GM19043 (cell line): ENCODE data around the gene WDR87.

Experiments
- ATAC-seq: cut with Tn5 transposase; IDR thresholded peaks from one replicate; pipeline ENCODE4 v1.9.1; 2021; ENCODE audit warnings: low read depth; ENCODE audit not compliant: unreplicated experiment

Gene WDR87

DNA sequence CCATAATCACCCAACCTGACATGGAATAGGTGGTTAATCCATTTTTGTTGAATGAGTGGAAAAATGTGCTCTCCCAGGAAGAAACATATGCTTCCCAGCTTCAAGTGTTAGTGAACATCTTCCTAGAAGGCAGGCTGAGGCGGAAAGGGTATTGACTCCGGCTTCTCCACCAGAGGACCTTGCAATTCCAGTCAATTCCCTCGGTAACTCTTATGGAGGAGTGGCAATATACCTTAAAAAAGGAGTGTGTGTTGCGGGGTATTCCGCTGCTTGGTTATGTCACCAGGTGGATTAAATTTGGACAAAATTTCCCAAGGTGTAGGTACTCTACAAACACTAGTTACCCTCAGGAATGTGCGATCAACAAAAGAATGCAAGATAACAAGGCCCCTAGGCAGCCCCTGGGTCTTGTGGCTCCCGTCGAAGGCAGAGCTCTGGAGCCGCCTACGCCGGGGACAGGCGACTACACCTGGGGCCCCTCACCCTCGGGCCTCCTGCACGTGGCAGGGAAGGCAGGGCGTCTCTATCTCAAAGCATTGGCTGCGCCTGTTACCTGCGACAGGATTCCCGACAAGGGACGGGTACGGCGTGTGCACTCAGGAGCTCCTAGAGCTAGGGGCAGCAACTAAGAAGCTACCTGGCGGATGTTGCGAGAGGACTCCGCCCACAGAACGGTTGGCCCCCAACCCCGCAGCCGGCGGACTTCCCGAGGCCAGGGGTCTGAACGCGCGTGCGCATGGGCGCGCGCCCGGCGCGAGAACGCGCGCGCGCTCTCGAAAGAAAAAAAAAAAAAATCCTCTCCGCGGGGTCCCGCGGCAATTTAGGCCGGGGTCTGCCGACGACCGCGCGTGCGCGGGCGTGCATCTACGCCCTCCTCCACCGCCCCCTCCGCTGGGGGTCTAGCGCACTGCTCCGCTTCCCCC, at the start of gene WDR87:
Gene WDR87, minus strand, starts transcription at position 649 of the 923 bp plus-strand sequence. CDS start 8,355 bp downstream, outside the sequence.
- no peak for ATAC-seq

DNA sequence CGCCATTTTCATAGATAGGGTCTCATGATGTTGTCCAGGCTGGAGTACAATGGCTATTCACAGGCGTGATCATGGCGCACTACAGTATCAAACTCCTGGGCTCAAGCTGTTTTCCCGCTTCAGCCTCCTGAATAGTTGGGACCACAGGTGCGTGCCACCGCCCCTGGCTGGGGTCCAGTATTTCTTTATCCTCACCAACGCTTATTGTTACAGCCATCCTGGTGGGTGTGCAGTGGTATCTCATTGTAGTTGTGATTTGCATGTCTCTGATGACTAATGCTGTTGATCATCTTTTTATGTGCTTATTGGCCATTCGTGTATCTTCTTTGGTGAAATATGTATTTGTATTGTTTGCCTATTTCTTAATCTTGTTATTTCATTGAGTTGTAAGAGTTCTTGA, 49.6 kb upstream of the WDR87 start:
- ATAC-seq: no peak

DNA sequence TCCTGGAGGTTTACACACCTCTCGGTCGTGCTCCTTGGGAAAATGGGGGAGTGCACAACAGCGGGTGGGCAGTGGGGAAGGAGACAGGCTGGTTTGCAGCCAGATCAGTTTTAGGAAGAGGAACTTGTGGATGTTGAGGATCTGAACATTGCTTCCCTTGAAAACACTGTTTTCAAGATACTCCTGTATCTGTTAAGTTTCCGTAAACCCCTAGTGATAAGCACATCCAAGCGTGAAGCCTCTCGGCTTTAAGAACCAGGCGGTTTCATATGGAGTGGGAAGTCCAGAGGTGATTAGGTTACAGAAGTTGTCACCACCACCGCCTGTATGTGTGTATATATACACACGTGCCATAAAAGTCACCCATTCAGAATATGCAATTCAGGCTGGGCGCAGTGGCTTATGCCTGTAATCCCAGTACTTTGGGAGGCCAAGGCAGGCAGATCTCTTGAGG, 48.1 kb upstream of the WDR87 start:
- no peak for ATAC-seq

DNA sequence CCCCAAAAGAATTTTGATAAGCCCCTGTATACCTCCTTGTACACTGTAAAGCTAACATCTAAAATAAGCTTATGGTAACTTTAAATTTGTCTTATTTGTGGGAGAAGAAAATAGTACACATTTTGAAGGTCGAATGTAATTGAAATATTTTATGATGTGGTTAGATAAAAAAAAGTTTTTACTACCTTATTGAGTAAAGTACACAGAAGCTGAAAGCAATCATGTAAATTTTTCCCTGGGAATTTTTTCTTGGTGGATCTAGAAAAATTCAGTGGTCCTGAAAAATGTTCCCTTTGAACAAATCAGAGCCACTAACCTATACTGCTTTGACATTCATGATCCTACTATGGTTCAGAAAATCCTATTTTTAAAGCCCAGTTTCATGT, 47.5 kb upstream of the WDR87 start:
- no peak for ATAC-seq

DNA sequence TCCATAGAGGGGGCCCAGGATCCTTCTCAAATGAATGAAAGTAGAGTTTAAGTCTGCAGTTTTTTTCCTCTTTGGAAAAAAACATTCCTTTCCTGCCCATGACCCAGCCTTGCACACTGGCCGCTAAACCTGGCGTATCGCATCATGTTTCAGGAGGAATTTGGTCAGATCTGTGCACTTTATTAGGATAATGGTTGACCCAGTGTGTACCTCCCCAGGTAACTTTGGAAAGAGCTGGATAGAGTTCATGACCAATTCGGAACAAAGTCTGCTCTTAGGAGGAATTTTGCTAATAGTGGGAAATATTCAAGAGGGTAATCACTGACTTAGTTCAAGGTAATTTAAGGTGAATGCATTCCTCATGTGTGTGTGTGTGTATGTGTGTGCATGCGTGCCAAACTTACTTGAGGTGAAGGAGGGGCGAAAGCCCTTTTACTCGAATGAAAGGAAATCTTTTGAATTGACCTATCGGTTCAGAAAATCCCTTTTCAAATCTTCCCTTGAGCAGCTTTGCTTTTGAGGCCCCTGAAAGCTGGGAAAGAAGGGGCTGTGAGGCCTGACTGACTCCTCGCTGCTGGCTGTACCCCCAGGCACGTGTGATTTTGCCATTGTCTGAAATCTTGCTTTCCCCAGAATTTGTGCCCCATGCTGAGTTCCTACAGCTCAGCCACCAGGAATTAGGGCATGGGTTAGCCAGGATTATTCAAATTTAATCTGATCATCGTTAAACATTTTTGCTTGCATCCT, 47.0 kb upstream of the WDR87 start:
- no peak for ATAC-seq

DNA sequence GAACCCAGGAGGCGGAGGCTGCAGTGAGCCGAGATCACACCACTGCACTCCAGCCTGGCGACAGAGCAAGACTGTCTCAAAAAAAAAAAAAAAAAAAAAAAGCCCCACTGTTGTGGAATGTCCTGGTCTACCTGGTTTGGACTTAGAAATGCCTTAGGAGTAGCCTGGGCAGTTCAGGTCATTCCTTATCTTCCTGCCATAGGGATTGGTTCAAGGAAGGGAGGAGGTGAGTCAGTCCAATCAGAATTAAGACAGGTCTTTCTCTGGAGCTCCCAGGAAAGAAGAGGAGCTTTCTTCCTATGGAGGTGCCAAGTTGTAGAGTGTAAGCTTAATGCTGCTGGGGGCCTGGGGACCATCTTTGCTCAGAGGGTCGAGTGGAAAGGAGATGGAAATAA, 45.4 kb upstream of the WDR87 start:
- no peak for ATAC-seq

DNA sequence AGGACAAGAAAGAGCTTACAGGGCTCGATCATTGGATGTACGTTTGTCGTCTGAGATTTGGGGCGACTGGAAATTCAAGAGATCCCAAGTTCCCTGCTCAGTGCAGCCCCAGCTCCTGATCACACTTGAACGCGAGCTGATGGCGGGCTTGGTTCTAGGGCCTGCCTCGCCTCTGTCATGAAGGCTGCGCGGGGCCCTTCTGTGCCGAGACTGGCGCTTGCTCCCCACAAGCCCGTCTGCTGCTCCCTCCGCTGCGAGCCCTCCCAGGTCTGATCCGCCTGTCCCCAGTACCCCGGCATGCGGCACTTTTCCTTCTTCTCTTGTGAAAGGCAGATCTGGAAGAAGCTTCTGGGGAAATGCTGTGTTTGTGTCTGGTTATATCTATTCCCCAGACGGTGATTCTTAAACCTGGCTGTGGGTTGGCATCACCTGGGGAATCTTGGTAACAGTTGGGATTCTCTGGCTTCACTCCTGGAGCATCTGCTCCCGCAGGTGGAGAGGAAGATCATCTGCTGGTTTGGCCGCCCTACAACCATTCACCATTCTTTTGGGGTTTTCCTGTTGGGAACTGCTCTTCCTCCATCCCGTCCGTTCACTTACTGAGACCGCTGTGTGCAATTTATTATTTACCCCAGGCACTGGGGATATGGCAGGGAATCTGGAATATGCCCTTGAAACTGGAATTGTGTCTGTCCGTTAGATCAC, 44.2 kb upstream of the WDR87 start:
- no peak for ATAC-seq

DNA sequence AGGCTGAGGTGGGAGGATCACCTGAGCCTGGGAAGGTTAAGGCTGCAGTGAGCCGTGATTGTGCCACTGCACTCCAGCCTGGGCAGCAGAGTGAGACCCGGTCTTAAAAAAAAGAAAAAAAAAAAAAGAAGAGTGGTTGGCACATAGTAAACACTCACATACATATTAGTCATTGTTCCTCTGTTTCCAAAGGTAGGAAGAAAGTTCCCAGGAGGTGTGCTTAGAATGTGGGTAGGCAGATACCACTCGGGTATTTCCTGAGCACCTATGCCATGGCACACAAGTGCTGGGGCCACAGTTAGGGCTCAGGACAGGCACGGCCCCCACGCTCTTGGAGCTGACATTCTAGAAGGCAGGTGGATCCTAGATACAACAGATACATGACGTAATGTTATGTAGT, 42.0 kb upstream of the WDR87 start:
- no peak for ATAC-seq

DNA sequence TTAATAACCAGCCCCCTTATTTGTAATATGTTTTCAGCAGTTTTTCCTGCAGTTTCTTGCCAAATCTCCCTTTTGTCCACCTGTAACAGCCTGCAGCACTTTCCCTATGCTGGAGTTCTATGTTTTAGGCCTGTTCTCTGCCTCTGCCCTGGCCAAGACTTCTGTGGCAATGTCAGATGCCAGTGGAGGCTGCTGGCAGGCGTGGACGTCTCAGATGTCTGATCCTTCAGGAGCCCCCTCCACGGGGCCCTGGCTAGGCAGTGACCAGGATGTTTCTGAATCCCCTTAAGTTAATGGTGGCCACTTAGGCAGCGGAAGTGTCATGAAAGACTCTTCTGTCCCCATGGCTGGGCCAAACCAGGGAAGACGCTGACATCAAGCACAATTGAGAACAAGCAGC, 41.4 kb upstream of the WDR87 start:
- no peak for ATAC-seq

DNA sequence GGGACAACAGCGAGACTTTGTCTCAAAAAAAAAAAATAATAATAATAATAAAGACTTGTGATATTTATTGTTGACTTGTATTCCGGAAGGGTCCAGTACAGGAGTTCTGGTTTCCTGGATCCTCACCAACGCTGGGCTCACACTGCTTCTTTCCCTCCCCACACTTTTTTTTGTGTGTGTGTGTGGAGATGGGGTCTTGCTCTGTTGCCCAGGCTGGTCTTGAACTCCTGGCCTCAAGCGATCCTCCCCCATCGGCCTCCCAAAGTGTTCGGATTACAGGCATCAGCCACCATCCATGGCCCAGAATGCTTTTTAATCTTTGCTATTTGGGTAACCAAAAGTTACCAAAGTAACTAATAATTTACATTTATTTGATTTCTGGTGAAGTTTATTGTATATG, 39.7 kb upstream of the WDR87 start:
- no peak for ATAC-seq

DNA sequence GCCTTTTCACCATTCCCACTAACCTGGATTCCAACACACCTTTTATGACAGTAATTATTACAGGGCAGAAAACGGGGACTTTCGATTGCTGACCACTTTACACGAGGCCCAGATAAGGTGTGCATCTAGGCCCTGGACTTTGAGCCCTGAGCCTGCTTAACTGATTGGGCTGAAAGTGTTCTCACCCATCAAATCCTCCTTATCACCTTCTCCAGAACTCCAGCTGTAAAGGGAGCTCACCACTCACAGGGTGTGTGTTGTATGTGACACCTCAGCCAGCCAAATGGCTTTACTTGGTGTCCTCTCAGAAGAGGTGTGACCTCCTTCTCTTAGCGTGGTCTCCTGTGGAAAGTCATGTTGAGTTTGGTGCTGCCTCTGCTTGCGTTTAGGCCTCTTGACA, 37.1 kb upstream of the WDR87 start:
- no peak for ATAC-seq

DNA sequence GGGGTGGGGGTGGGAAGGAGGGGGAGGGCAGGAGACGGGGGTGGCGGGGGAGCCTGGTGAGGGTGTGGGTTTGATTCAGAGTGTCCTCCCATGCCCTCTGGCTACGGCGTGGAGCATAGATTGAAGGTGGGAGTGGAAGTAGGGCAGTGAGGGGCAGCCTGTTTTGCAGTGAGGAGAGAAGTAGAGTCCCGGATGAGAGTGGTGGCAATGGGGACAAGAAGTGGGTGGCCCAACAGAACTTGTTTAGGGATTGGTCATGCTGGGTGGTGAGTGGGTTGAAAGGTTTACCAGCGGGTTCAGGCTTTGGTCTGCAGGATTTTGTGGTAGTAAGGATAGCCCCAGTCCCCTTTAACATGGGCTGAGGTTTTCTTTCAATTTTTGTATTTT, 36.1 kb upstream of the WDR87 start:
- no peak for ATAC-seq

DNA sequence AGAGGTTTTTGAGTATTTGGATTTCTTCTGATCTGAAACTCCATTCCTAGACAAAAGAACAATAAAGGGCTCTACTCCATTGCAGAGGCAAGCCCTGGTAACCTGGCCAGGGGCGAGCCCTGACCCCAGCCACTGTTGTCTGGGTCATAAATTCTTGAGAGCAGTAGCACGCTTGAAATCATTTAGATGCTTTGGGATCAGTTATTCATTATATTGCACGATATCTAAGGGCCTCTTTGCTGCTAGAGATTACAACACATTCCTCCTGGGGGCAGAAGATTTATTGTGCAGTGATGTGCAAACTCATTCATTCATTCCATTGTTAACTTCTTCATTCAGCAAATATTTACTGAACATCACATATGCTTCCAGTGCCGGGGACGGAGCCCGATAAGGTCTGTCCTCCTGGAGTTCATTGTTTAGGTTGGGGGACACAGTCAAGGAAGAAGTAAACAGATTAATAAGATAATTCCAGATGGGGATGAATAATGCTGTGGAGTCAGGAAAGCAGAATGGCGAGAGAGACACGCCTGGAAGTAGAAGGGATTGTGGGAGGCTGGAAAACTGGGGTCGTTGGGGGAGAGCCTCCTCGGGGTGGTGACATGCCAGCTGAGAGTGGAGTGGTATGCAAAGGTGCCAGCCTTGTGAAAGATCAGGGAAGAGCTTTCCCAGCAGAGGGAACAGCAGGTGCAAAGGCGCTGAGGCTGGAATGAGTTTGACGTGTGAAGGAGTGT, 35.6 kb upstream of the WDR87 start:
- no peak for ATAC-seq

DNA sequence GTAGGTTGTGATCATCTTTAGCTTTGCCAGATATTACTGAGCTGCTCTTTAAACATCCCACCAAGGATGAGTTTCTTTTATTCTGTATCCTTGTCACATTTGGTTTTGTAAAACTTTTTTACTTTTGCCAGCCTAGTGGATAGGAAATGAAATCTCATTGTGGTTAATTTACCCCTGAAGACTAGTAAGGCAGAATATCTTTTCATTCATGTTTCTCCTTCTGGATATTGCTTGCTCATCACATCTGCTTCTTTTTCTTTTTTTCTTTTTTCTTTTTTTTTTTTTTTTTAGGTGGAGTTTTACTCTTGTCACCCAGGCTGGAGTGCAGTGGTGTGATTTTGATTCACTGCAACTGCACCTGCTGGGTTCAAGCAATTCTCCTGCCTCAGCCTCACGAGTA, 32.0 kb upstream of the WDR87 start:
- ATAC-seq: no peak

DNA sequence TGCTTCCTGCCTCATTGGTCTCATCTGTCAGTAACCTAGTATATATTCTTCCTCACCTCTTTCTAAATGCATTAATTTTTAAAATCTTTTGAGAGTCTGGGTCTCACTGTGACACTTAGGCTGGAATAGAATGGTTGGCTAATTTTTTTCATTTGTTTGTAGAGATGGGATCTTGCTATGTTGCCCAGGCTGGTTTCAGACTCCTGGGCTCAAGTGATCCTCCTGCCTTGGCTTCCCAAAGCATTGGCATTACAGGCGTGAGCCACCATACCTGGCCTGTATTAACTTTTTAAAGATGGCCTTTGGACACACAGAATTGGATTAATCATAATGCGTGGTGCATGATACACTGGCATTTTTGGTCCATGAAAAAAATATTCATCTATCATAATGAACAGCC, 30.5 kb upstream of the WDR87 start:
- ATAC-seq: no peak

DNA sequence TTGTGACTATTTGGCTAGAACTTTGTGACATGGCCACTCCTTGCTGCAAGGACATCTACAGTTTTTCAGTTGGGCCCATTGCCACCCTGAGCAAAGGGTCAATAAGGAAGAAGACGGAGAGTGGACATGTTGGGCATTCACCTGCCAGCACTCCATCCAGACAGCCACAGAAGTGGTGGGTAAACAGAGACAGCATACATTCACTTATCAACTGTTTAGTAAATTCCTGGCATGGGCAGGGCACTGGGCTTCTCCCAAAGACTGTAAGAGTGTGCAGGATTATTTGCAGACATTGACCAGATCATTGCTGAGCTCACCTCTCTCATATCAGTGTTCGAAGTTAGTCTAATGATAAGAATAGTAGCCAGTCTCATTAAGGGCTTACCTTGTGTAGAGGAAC, 29.8 kb upstream of the WDR87 start:
- no peak for ATAC-seq

DNA sequence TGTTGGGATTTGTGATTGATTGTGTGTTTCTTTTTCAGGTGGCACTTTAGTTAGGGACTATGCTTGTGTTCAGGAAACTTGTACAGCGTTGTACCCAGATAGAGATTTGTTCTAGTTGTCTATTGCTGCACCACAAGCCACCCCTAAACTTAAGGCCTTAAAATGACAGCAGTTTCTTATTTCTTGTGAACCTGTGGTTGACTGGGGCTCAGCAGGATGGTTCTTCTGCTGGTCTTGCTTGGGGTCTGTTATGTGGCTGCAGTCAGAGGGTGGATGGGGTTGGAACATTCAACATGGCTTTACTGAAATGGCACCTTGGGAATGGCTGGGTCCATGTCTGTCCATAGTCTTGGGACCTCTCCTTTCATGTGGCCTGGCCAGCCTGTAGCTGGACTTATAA, 28.9 kb upstream of the WDR87 start:
- no peak for ATAC-seq

DNA sequence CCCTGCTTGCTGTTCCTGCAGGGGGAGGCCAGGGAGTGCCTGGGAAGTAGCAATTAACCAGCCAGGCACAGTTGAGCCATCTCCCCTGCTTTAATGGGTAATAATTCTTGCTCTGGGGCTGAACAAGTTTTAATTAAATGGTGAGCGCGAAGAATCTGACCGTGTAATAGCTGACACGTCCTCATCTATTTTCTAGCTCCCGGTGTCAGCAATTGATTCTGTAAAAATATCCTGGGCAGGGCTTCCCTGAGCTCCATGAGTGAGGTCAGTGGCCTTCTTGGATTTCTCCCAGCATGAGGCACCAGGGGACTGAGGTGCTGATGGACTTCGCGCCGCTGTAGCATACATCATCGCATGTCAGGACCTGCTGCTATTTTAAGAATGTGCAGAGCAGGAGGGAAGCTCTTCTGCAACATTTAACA, 27.6 kb upstream of the WDR87 start:
- no peak for ATAC-seq

DNA sequence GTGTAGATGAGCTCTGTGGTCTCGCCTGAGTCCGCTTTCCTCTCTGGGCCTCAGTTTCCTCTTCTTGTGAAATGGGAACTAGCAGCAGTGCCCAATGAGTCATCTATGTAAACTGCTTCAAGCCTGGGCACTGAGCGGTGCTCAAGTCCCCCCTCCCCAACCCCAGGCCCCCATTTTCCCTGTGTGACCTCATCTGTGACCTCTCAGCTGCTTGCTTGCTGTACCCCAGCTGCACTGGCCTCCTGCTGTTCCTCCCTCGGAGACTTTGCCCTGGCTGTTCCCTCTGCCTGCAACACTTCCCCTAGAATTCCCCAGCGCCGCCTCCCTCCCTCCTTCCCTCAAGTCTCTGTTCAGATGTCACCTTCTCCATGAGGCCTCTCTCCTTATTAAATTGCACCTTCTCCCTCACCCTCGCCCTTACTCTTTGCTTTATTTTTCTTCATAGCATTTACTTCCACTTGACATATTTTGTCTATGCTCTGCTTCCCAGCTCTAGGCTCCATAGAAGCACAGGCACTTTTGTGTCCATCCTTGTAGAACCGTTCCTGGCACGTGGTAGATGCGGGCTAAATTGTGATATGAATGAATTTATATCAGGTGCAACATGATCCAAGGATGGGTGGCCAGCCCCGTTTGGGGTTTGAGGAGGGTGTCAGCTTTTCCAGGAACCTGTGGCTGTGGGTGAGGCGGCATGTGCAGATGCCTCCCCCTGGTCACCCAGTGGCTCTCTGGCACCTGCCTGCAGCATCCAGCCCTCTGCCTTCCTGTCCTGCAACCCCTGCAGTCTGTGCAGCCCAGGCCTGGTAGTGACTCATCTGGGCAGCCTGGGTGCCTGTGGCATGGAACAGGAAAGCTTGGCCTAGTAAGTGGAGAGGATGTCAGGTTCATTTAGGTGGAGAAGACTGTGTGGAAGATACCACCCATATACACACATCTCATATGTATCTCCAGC, 26.9 kb upstream of the WDR87 start:
- no peak for ATAC-seq
